NCI-H460 (cell line): ENCODE data around the gene NID2. TPM values are rescaled to one million over a fixed set of nuclear protein-coding genes. Genes with fewer than 3 reads are reported as not detected.

Experiments used
- DNase-seq: peaks from one replicate; pipeline ENCODE4 v3.0.0-alpha.2; 2016; ENCODE audit warnings: low read depth; ENCODE audit errors: extremely low read depth
- total RNA-seq: library from RNA; depleted of rRNA; stranded (reverse); fragments of >200 nt; shearing (Covaris generic); gene quantifications from 2 replicates; pipeline ENCODE4 v1.2.3, GENCODE V29; 2014; rRNA removed

The NID2 gene
- total RNA-seq, 1 experiment from 2014 or later = 63.2 TPM

- DNase-seq = no peak
Measured at GRCh38 chr14:51962711-51963110, 106.1 kb downstream of the NID2 start.

DNA sequence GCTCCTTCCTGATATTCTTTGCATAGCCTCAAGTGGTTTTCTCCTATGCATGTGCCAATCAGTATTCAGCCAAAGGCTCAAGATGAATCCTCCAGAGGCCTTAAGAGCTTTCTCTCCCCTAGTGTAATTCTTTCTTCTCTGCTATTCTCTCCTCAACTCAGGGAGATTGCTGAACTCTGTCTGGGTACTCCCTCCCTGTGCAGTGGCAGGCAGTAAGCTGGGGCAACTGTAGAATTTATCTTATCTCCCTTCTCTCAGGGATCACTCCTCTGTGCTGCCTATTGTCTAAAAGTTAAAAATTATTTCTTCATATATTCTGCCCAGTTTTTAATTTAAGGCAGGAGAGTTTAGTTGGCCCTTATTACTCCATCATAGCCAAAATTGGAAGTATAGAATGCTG, 108.0 kb downstream of the NID2 start:
- no peak for DNase-seq

DNA sequence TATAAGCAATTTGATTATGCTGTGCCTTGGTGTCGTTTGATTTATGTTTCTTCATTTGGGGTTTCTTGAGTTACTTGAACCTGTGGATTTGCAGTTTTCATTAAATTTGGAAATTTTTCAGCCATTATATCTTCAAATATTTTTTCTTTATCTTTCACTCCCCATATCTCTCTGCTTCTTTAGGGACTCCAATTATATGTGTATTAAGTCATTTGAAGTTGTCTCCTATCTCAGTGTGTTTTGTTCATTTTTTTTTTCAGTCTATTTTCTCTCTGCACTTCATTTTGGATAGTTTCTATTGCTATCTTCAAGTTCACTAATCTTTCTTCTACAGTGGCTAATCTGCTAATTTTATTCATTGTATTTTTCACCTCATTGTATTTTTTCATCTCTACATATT, 108.9 kb downstream of the NID2 start:
- DNase-seq = no peak

GRCh38 chr14:51957950-51958349, 110.9 kb downstream of the NID2 start:
- no peak for DNase-seq

Other genes with a start within 250 kb of the NID2 start
- gene GNG2, start 208.4 kb downstream of the NID2 start, total RNA-seq = not detected in 2 replicates
- gene RTRAF, start 79.5 kb downstream of the NID2 start, total RNA-seq = 324 and 371 TPM in 2 replicates
- gene PTGDR, start 198.6 kb upstream of the NID2 start, total RNA-seq = not detected in 2 replicates
- 0.29 and 0.42 TPM in 2 replicates for gene PTGER2, start 245.3 kb upstream of the NID2 start, total RNA-seq